Stimulated activated CD8-positive, alpha-beta memory T cell treated with anti-CD3 and anti-CD28 coated beads, Interleukin-7, amount 100 ng/mL, for 1 hour (primary cell): ENCODE results near the gene MAPKAP1.

Experiments used
- DNase-seq, 2 donors: peaks; one replicate each; pipeline ENCODE4 v3.0.0-alpha.2; 2020; ENCODE audit warnings: low read depth in 2 of 2

MAPKAP1 gene

DNA sequence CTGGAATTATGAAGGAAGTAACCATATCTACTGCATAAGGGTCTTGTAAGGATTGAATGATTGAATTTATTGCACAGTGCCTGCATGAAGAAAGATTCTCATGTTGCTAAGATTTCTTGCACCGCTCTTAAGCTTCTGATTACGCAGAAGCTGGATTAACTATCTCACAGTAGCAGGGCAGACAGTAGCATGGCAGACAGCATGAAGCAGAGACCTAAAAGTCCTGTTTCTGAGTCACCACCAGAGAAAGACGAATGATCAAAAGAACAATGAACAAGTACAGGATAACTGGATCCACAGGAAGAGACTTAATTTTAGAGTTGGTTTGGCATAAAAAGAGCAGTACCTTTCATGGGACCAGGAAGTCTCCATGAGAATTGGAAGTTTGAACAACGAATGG lies 142.4 kb downstream of the MAPKAP1 start:
- DNase-seq = no peak

DNA sequence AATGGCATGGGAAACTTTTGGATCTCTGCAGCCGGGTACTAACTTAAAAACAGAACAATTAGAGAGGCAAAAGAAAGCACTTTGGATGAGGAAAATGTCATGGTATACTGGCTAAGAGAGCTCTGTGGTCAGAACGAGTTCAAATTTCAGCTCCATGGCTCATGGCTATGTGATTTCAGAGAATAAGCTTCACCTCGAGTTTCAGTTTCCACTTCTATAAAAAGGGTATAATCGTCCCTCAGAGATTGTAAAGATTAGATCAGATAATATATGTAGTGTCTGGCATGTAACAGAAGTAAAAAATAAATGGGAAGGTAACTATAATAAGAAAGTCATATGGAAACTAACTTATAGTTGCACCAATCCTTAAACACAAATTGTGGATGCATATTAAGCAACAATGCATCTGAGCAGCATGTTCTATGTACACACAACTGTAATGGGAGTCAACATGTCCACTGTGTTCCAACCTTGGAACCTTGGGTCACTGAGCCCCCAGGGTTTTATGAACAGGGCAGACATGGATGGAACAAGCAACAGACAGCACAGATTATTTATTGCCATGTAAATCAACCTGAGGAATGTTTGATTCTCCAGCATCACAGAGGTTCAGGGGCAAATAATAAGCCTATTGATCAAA lies 145.4 kb downstream of the MAPKAP1 start:
- no peak for DNase-seq

DNA sequence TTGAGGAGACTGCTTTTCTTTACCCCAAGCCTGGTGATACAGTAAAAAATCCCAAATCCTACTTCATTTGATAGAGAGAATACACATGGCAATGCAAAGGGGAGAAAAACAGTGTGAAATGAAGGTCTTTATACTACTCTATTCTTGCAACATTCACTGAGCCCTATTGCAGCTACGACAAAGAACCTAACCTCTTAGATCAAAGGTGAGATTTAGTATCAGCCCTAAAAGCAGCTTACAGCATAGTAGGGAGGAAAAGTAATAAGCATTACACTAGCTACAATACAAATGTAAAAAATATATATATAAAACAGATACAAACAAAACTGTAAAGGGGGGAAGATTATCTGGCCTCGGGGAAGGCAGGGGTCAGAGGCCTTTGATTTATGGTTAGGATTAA lies 147.1 kb downstream of the MAPKAP1 start:
- no peak for DNase-seq

DNA sequence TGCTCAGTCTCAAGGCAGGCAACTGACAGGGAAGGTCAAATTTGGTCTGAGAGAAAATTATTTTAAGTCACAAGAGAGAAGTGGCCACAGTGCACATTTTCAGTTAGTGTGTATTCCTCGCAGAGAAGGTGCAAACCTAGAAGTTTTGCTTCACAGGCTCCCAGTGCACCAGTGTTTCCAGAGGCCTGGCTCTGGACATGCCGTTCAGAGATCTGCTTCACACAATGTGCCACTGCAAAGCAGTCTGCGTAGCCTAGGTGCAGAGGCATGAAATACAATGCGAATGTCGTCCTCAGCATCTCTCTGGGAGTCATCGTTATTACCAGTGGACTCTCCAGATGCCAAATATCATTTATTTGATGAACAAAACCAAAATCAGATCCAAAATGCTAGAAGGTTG lies 147.8 kb downstream of the MAPKAP1 start:
- no peak for DNase-seq

GRCh38 chr9:125558453-125559092 lies 148.4 kb downstream of the MAPKAP1 start:
- DNase-seq = peak; percentile 8 to 17

DNA sequence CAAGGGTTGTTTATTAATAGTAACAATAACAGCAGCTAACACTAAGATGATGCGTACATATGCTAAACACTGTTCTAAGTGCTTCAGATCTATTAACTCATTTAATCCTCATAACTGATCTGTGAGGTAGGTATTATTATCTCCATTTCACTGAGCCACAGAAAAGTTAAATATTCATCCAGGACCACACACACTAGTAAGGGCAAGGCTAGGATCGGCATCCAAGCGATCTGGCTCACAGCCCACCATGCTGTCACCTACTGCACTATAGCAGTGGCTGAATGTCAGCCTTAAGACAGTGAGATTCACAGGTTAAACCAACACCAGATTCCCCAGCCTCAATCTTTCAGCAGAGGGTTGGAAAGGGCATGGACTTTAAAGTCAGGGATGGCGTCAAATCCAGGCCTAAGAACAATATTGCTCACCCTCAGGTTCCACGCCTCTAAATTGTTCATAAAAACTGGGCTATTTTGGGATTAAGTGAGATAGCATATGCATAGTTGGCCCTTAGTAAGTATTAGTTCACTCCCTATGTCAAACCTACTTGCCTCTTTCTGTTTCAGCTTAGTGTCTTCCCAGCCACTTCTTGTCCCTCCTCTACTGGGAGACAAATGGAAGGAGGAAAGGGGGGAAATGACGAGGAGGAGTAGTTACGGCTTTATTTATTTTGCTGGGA lies 150.8 kb downstream of the MAPKAP1 start:
- no peak for DNase-seq

GRCh38 chr9:125554726-125555125 lies 152.3 kb downstream of the MAPKAP1 start:
- no peak for DNase-seq

- no peak for DNase-seq
Observed at GRCh38 chr9:125551781-125552180, 155.2 kb downstream of the MAPKAP1 start.

DNA sequence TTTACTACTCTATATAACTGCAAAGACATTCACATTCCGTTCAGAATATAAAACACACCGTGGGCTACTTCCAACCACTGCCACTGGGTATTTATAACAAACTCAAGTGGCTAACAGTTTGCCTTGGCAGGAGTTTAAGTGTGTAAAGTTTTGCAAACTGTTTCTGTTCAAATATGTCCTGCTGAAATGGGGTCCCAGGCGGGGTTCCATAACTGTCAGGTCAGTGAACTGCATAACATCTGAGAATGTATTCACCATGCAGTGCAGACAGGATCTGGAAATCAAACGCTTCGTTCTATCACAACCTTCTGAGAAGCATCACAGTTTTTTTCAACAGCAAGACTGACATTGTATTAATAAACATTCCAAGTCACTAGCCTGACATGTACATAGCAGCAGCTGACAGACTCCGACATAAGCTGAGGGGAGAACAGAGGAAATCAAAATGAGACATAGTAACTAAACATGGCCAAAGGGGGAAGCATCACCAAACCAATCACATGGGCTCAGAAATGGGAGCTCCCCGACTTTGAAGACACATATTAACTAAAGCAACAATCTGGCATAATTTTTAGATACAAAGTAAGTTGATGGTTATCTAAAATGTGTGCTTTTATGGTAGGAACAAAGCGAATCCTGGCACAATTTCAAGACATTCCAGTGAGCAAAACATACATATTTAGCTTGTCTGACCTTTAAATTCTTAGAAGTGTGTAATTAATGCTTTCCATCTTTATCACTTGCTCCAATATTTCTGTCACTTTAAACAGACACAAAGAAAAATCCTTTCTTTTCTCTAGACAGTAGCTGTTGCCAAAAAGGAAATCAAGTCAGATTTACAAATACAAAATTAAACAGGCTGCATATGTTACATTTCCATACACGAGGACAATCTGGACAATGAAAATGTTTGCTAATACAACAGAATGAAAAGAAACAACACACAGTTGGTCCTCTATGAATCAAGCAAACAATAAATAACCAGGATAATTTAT lies 156.8 kb downstream of the MAPKAP1 start:
- DNase-seq = no peak

DNA sequence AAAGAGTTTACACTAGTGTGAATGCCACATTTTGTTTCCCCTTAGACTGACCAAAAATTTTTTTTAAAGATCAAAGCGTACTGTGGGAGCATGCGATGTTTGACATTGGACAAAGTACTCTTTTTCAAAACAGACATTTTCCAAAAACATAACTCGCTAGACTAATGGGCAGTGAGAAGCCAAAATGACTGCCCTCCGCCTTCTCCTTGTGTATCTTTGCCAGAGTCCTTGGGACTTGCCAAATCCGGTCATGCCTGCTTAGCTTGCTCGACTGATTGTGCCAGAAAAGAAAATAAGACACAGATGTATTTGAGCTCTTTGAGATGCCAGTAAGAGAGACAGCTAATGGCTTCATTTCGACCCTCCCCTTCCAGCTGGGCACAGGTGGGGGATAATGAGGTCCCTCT lies 157.5 kb downstream of the MAPKAP1 start:
- DNase-seq = no peak

GRCh38 chr9:125549039-125549438 lies 158.0 kb downstream of the MAPKAP1 start:
- no peak for DNase-seq

DNA sequence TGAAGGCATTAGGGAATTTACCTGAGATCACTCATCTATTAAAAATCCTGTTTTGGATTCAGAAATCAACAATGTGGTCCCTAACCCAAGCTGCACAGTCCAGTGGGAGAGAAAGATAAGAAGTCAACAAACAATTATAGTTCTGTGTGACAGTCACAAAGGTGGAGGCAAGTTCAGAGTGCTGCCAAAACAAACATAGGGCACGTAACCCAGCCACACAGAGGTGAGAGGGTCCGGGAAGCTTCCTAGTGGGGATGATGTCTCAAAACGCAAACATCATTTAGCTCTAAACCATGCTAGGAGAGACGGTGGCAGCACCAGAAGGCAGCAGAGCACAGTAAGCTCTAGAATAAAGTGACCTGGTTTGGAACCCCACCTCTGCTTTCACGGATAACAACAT lies 158.9 kb downstream of the MAPKAP1 start:
- no peak for DNase-seq

- no peak for DNase-seq
Observed at GRCh38 chr9:125547368-125547767, 159.6 kb downstream of the MAPKAP1 start.

- DNase-seq = no peak
Observed at GRCh38 chr9:125545845-125546244, 161.2 kb downstream of the MAPKAP1 start.

GRCh38 chr9:125544988-125545651 lies 161.9 kb downstream of the MAPKAP1 start:
- no peak for DNase-seq

DNA sequence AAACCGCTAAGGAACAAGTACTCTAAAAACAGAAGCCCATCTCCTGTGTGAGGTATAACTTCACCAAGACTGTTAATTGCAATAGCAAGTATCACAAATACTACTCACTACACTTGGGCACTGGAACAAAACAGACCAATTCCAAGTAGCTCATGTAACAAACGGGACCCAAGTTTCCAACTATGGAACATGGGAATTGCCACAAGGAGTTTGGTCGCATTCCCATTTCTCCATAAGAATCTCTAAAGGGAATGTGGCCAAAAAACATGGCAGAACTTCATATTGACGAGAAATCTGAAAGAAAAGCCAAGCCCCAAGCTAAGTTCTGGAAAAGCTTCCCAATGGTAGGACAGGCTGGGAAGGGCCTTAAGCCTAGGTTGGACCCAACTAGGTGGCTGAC lies 162.5 kb downstream of the MAPKAP1 start:
- no peak for DNase-seq

GRCh38 chr9:125541840-125542243 lies 165.2 kb downstream of the MAPKAP1 start:
- no peak for DNase-seq

- no peak for DNase-seq
Observed at GRCh38 chr9:125540497-125540896, 166.5 kb downstream of the MAPKAP1 start.

GRCh38 chr9:125538092-125538473 lies 168.9 kb downstream of the MAPKAP1 start:
- no peak for DNase-seq

DNA sequence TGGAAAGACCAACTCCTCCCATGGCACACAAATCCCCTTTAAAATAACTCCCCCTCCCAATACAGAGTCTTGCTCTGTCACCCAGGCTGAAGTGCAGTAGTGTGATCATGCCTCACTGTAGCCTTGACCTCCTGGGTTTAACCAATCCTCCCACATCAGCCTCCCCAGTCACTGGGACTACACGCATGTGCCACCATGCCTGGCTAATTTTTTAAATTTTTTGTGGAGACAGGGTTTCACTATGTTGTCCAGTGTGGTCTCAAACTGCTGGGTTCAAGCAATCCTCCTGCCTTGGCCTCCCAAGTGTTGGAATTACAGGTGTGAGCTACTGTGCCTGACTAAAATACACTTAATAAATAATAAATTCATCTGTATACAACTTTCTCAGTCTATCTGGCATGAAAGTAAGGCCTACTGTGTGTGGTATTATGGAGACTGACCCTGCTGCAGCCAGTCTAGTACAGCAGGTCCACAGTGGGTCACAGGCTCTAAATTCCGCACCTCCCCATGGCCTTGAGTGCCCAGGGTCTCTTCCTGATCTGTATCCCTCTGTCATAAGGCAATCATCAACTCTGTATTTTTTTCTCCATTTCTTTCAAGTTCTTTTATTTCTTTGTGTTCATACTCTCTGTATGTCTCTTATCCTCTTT lies 169.4 kb downstream of the MAPKAP1 start:
- DNase-seq = no peak

GRCh38 chr9:125536776-125537175 lies 170.2 kb downstream of the MAPKAP1 start:
- no peak for DNase-seq
